ENCODE measurements around the gene NKAIN2. TPM values are rescaled to one million over a fixed set of nuclear protein-coding genes. Genes with fewer than 3 reads are reported as not detected.
"Not testable (repeated sequence)": the region's sequence is repeated elsewhere in the genome, so short reads cannot be mapped to it uniquely, and the experiment has no call there.

The NKAIN2 gene
- total RNA-seq, 1 experiment from 2014 or later = 2.2 TPM

GRCh38 chr6:124462750-124463149 lies 659.1 kb downstream of the NKAIN2 start:
- intact Hi-C loops (cut with micrococcal nuclease; ENCODE audit: unreplicated experiment) = no loop called here
- Histone ChIP-seq H3K27me3 (replicated peaks; ENCODE audit: insufficient read depth, low read depth, low read length, poor library complexity) (no peaks in the 10 kb centered on the region), H3K36me3 (ENCODE audit: insufficient read depth, low read length, poor library complexity, severe bottlenecking) (no peaks in the 10 kb centered on the region), H3K9me3 (ENCODE audit: low read depth, low read length, poor library complexity, severe bottlenecking) (no peaks in the 10 kb centered on the region), H3K4me1 (ENCODE audit: insufficient read depth, low read length, poor library complexity, severe bottlenecking) (no peaks in the 10 kb centered on the region), H3K4me3 (ENCODE audit: low read depth, low read length, poor library complexity, severe bottlenecking) (no peak overlapping the region), H3K27ac (ENCODE audit: low read depth, low read length, poor library complexity, severe bottlenecking) (no peak overlapping the region)
- TF ChIP-seq EZH2 (IDR thresholded peaks at IDR 0.05; ENCODE audit: borderline replicate concordance, low read depth, low read length, poor library complexity, severe bottlenecking) (no peak), CTCF (conservative IDR thresholded peaks at IDR 0.05; ENCODE audit: low read depth, low read length) (no peak)
- ChIA-PET CTCF (no interaction called here), POLR2A (ENCODE audit: low non-redundant PET) (no interaction called here)
- no peak for DNase-seq (ENCODE audit: low spot score)
- no TSS peak for BruUV-seq (replicated peaks)

- no TSS peak for BruUV-seq (replicated peaks)
- TF ChIP-seq CTCF (conservative IDR thresholded peaks at IDR 0.05; ENCODE audit: low read depth, low read length) (no peak), EZH2 (IDR thresholded peaks at IDR 0.05; ENCODE audit: borderline replicate concordance, low read depth, low read length, poor library complexity, severe bottlenecking) (no peak)
- ChIA-PET POLR2A (ENCODE audit: low non-redundant PET) (no interaction called here), CTCF (no interaction called here)
- Histone ChIP-seq H3K36me3 (ENCODE audit: insufficient read depth, low read length, poor library complexity, severe bottlenecking) (no peaks in the 10 kb centered on the region), H3K9me3 (ENCODE audit: low read depth, low read length, poor library complexity, severe bottlenecking) (no peaks in the 10 kb centered on the region), H3K4me1 (ENCODE audit: insufficient read depth, low read length, poor library complexity, severe bottlenecking) (no peaks in the 10 kb centered on the region), H3K27ac (ENCODE audit: low read depth, low read length, poor library complexity, severe bottlenecking) (no peak overlapping the region), H3K27me3 (replicated peaks; ENCODE audit: insufficient read depth, low read depth, low read length, poor library complexity) (no peaks in the 10 kb centered on the region), H3K4me3 (ENCODE audit: low read depth, low read length, poor library complexity, severe bottlenecking) (no peak overlapping the region)
- intact Hi-C loops (cut with micrococcal nuclease; ENCODE audit: unreplicated experiment) = no loop called here
- DNase-seq (ENCODE audit: low spot score) = no peak
These were observed 659.6 kb downstream of the NKAIN2 start for GRCh38 chr6:124463271-124463670.

GRCh38 chr6:124464600-124464999 lies 660.9 kb downstream of the NKAIN2 start:
- H3K9me3 ChIP-seq (ENCODE audit: low read depth, low read length, poor library complexity, severe bottlenecking); H3K4me3 ChIP-seq (ENCODE audit: low read depth, low read length, poor library complexity, severe bottlenecking); DNase-seq (ENCODE audit: low spot score); H3K27ac ChIP-seq (ENCODE audit: low read depth, low read length, poor library complexity, severe bottlenecking); intact Hi-C loops (cut with micrococcal nuclease; ENCODE audit: unreplicated experiment); H3K4me1 ChIP-seq (ENCODE audit: insufficient read depth, low read length, poor library complexity, severe bottlenecking); H3K36me3 ChIP-seq (ENCODE audit: insufficient read depth, low read length, poor library complexity, severe bottlenecking); H3K27me3 ChIP-seq (replicated peaks; ENCODE audit: insufficient read depth, low read depth, low read length, poor library complexity); BruUV-seq (replicated peaks); POLR2A ChIA-PET (ENCODE audit: low non-redundant PET); CTCF ChIA-PET: not testable (repeated sequence)

GRCh38 chr6:124466949-124467348 lies 663.3 kb downstream of the NKAIN2 start:
- intact Hi-C loops (cut with micrococcal nuclease; ENCODE audit: unreplicated experiment) = no loop called here
- CTCF ChIA-PET = no interaction called here
- Histone ChIP-seq H3K36me3 (ENCODE audit: insufficient read depth, low read length, poor library complexity, severe bottlenecking) (no peaks in the 10 kb centered on the region), H3K4me1 (ENCODE audit: insufficient read depth, low read length, poor library complexity, severe bottlenecking) (no peaks in the 10 kb centered on the region), H3K9me3 (ENCODE audit: low read depth, low read length, poor library complexity, severe bottlenecking) (no peaks in the 10 kb centered on the region), H3K27ac (ENCODE audit: low read depth, low read length, poor library complexity, severe bottlenecking) (no peak overlapping the region), H3K4me3 (ENCODE audit: low read depth, low read length, poor library complexity, severe bottlenecking) (no peak overlapping the region), H3K27me3 (replicated peaks; ENCODE audit: insufficient read depth, low read depth, low read length, poor library complexity) (no peaks in the 10 kb centered on the region)
- DNase-seq (ENCODE audit: low spot score) = no peak
- TF ChIP-seq CTCF (conservative IDR thresholded peaks at IDR 0.05; ENCODE audit: low read depth, low read length) = no peak
- no peak for TF ChIP-seq EZH2 (IDR thresholded peaks at IDR 0.05; ENCODE audit: borderline replicate concordance, low read depth, low read length, poor library complexity, severe bottlenecking)
- BruUV-seq (replicated peaks) = no TSS peak
- POLR2A ChIA-PET (ENCODE audit: low non-redundant PET) = no interaction called here
